HG02981 (cell line): ENCODE results near the gene ARIH2.

Experiments
- ATAC-seq: cut with Tn5 transposase; IDR thresholded peaks from one replicate; pipeline ENCODE4 v1.9.1; 2021; ENCODE audit warnings: mild to moderate bottlenecking, moderate library complexity; ENCODE audit not compliant: unreplicated experiment

Gene ARIH2

GRCh38 chr3:48928679-48929078, 10.0 kb downstream of the ARIH2 start:
- ATAC-seq, result no peak

GRCh38 chr3:48929358-48930035, 10.9 kb downstream of the ARIH2 start:
- ATAC-seq, result no peak

- no peak for ATAC-seq
These were observed 11.9 kb downstream of the ARIH2 start for GRCh38 chr3:48930590-48930989.

- ATAC-seq, result no peak
These were observed 13.4 kb downstream of the ARIH2 start for GRCh38 chr3:48931944-48932580.

- ATAC-seq, result no peak
These were observed 15.8 kb downstream of the ARIH2 start for GRCh38 chr3:48934333-48934991.

GRCh38 chr3:48935530-48935929, 16.9 kb downstream of the ARIH2 start:
- no peak for ATAC-seq

GRCh38 chr3:48938156-48938555, 19.5 kb downstream of the ARIH2 start:
- ATAC-seq, result no peak

- ATAC-seq, result no peak
These were observed 20.0 kb downstream of the ARIH2 start for GRCh38 chr3:48938689-48939088.

GRCh38 chr3:48945432-48945831, 26.8 kb downstream of the ARIH2 start:
- no peak for ATAC-seq

GRCh38 chr3:48945891-48946549, 27.4 kb downstream of the ARIH2 start:
- no peak for ATAC-seq

GRCh38 chr3:48949376-48949717, 30.7 kb downstream of the ARIH2 start:
- no peak for ATAC-seq

GRCh38 chr3:48950051-48950450, 31.4 kb downstream of the ARIH2 start:
- no peak for ATAC-seq

GRCh38 chr3:48951764-48952163, 33.1 kb downstream of the ARIH2 start:
- no peak for ATAC-seq

- no peak for ATAC-seq
These were observed 34.0 kb downstream of the ARIH2 start for GRCh38 chr3:48952510-48953118.

- ATAC-seq, result no peak
These were observed 38.5 kb downstream of the ARIH2 start for GRCh38 chr3:48957006-48957705.

GRCh38 chr3:48960841-48961413, 42.3 kb downstream of the ARIH2 start:
- ATAC-seq, result no peak

- ATAC-seq, result no peak
These were observed 43.7 kb downstream of the ARIH2 start for GRCh38 chr3:48962340-48962739.

- ATAC-seq, result no peak
These were observed 44.3 kb downstream of the ARIH2 start for GRCh38 chr3:48962939-48963338.

- no peak for ATAC-seq
These were observed 44.9 kb downstream of the ARIH2 start for GRCh38 chr3:48963591-48963990.

GRCh38 chr3:48966367-48966766, 47.7 kb downstream of the ARIH2 start:
- ATAC-seq, result no peak
